Measurements from ENCODE around the gene RNF212.

GRCh38 chr4:1090465-1091440 lies 22.6 kb downstream of the RNF212 start:
- no peak for TF ChIP-seq CTCF (IDR thresholded peaks at IDR 0.05; ENCODE audit: insufficient read depth, low read length)
- no peak for TF ChIP-seq REST (IDR thresholded peaks at IDR 0.05; ENCODE audit: insufficient replicate concordance, low read depth)
- no peak for TF ChIP-seq GABPA (IDR thresholded peaks at IDR 0.05; ENCODE audit: low read depth)
- TF ChIP-seq POLR2AphosphoS5 (IDR thresholded peaks at IDR 0.05; ENCODE audit: low read depth): no peak

Measured in HL-60 (cell line).